HG03066 (cell line): ENCODE data around the gene CCDC74B.
"Not testable (repeated sequence)": the region's sequence is repeated elsewhere in the genome, so short reads cannot be mapped to it uniquely, and the experiment has no call there.

Experiments used
- ATAC-seq: cut with Tn5 transposase; IDR thresholded peaks from one replicate; pipeline ENCODE4 v1.9.1; 2021; ENCODE audit warnings: low read depth; ENCODE audit not compliant: unreplicated experiment

CCDC74B gene

GRCh38 chr2:130151145-130151512, 6.2 kb upstream of the CCDC74B start:
- ATAC-seq: not testable (repeated sequence)

GRCh38 chr2:130150181-130151144, 5.6 kb upstream of the CCDC74B start:
- no peak for ATAC-seq

GRCh38 chr2:130148515-130148914, 3.6 kb upstream of the CCDC74B start:
- not testable (repeated sequence) for ATAC-seq

- not testable (repeated sequence) for ATAC-seq
Measured at GRCh38 chr2:130143266-130144039, 1.5 kb downstream of the CCDC74B start.

GRCh38 chr2:130142396-130143265, 2.3 kb downstream of the CCDC74B start:
- not testable (repeated sequence) for ATAC-seq

- not testable (repeated sequence) for ATAC-seq
Measured at GRCh38 chr2:130141645-130142370, 3.1 kb downstream of the CCDC74B start.

- not testable (repeated sequence) for ATAC-seq
Measured at GRCh38 chr2:130141002-130141401, 3.9 kb downstream of the CCDC74B start.

- ATAC-seq: not testable (repeated sequence)
Measured at GRCh38 chr2:130140516-130140915, 4.4 kb downstream of the CCDC74B start.

- ATAC-seq: not testable (repeated sequence)
Measured at GRCh38 chr2:130139331-130140280, 5.3 kb downstream of the CCDC74B start.

- ATAC-seq: not testable (repeated sequence)
Measured at GRCh38 chr2:130138841-130139251, 6.1 kb downstream of the CCDC74B start.

- ATAC-seq: not testable (repeated sequence)
Measured at GRCh38 chr2:130138326-130138725, 6.6 kb downstream of the CCDC74B start.

GRCh38 chr2:130137118-130137517, 7.8 kb downstream of the CCDC74B start:
- not testable (repeated sequence) for ATAC-seq

GRCh38 chr2:130136546-130136945, 8.4 kb downstream of the CCDC74B start:
- ATAC-seq: not testable (repeated sequence)

GRCh38 chr2:130135692-130136541, 9.0 kb downstream of the CCDC74B start:
- no peak for ATAC-seq

GRCh38 chr2:130129120-130129829, 15.6 kb downstream of the CCDC74B start, which contains the start of gene POTEF:
TSS of gene POTEF (minus strand) at chr2:130129222. CDS start at chr2:130120515, 8,707 bp downstream.
- ATAC-seq: not testable (repeated sequence)

- not testable (repeated sequence) for ATAC-seq
Measured at GRCh38 chr2:130128464-130128863, 16.4 kb downstream of the CCDC74B start.

- ATAC-seq: not testable (repeated sequence)
Measured at GRCh38 chr2:130127726-130128125, 17.2 kb downstream of the CCDC74B start.
